NB4 (cell line): ENCODE data around the gene BAZ1A.
"Not testable (repeated sequence)": the region's sequence is repeated elsewhere in the genome, so short reads cannot be mapped to it uniquely, and the experiment has no call there.

Experiments used
- DNase-seq: peaks from one replicate; pipeline ENCODE4 v3.0.0; 2010; ENCODE audit warnings: low read depth
- H3K4me3 ChIP-seq: one replicate; pipeline ENCODE4 v1.5.1; 2011; ENCODE audit warnings: mild to moderate bottlenecking, low read depth, low read length, moderate library complexity
- MYC ChIP-seq: IDR thresholded peaks from 2 replicates; pipeline ENCODE4 v1.6.1; 2011; ENCODE audit warnings: low read depth, low read length
- POLR2A ChIP-seq: IDR thresholded peaks from 2 replicates; pipeline ENCODE4 v1.6.1; 2011; ENCODE audit warnings: mild to moderate bottlenecking; ENCODE audit not compliant: insufficient read length; ENCODE audit errors: extremely low read depth
- TF ChIP-seq, protein P1 (sequence below): IDR thresholded peaks from one replicate; pipeline ENCODE4 v1.5.1; 2012; ENCODE audit warnings: low read depth, low read length
- TF ChIP-seq, protein P2 (sequence below): IDR thresholded peaks from 2 replicates; pipeline ENCODE4 v1.6.1; 2011; ENCODE audit warnings: low read depth, low read length

The BAZ1A gene

DNA sequence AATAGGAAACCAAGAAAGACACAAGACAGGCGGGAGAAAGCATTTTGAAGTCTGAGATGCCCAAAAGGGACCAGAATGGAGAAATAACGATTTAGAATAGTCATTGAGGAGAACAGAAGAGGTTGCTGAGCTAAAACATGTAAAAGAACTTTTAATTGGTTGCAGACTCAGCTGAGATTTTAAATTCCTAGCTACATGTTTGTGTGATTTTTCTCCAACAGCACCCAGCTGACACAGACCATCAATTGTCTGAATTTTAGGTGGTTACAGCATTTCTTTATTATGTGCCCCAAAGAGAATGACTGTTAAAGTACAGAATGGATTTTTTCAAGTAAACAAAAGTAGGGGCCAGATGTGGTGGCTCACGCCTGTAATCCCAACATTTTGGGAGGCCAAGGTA lies 50.3 kb downstream of the BAZ1A start:
- DNase-seq = no peak

DNA sequence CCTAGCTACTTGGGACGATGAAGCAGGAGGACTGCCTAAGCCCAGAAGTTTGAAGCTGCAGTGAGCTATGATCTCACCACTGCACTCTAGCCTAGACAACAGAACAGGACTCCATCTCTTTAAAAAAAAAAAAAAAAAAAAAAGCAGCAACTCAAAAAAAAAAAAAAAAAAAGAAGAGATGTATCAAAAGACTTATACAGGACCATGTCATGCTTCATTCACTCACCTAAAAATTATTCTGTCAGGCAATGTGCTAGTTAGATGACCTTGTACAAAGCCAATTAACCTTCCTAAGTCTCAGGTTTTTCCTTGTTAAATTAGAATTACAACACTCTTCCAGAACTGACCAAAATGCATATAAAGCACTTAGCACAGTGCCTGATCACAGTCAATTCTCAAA lies 50.9 kb downstream of the BAZ1A start:
- no peak overlapping the region for H3K4me3 ChIP-seq
- no peak for DNase-seq
- TF ChIP-seq, protein P1, sequence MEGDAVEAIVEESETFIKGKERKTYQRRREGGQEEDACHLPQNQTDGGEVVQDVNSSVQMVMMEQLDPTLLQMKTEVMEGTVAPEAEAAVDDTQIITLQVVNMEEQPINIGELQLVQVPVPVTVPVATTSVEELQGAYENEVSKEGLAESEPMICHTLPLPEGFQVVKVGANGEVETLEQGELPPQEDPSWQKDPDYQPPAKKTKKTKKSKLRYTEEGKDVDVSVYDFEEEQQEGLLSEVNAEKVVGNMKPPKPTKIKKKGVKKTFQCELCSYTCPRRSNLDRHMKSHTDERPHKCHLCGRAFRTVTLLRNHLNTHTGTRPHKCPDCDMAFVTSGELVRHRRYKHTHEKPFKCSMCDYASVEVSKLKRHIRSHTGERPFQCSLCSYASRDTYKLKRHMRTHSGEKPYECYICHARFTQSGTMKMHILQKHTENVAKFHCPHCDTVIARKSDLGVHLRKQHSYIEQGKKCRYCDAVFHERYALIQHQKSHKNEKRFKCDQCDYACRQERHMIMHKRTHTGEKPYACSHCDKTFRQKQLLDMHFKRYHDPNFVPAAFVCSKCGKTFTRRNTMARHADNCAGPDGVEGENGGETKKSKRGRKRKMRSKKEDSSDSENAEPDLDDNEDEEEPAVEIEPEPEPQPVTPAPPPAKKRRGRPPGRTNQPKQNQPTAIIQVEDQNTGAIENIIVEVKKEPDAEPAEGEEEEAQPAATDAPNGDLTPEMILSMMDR = no peak
- TF ChIP-seq, protein P2, sequence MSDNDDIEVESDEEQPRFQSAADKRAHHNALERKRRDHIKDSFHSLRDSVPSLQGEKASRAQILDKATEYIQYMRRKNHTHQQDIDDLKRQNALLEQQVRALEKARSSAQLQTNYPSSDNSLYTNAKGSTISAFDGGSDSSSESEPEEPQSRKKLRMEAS = no peak

More for the DNA sequence above, 50.3 kb downstream of the BAZ1A start:
- H3K4me3 ChIP-seq = no peak overlapping the region
- no peak for TF ChIP-seq MYC
- no peak for TF ChIP-seq POLR2A
- TF ChIP-seq, protein P1 = no peak
- TF ChIP-seq, protein P2 = no peak

DNA sequence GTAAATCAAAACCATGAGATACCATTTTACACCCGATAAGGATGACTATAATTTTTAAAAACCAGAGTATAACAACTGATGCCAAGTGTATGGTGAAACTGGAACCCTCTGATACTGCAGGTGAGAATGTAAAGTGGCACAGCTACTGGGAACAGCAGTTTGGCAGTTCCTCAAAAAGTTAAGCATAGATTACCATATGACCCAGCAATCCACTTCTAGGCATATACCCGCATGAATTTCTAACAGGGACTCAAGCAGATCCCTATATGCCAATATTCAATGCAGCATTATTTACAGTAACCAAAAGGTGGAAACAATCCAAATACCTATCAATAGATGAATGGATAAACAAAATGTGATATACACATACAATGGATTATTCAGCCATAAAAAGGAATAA lies 57.4 kb downstream of the BAZ1A start:
- DNase-seq = no peak
- TF ChIP-seq, protein P2 = no peak
- TF ChIP-seq POLR2A = no peak
- no peak for TF ChIP-seq MYC
- TF ChIP-seq, protein P1 = no peak
- H3K4me3 ChIP-seq = no peak overlapping the region

DNA sequence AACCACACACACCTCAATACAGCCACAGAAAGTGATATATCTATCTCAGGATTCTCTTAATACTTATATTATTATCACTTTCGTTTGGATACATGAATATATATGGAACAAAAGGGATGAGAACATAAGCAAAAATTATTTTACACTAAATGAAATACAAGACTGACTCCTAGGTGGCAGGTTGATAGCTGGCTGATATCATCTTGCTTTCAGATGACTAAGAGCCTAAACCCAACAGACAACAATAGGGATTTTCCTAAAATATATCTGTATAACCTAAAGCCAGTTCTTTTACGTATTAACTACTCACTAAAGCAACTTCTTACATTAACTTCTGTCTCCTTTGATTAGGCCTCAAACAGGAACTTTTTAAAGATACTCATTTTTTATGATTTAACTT lies 65.1 kb downstream of the BAZ1A start:
- no peak overlapping the region for H3K4me3 ChIP-seq
- TF ChIP-seq, protein P1 = no peak
- TF ChIP-seq POLR2A (no peak), MYC (no peak)
- TF ChIP-seq, protein P2 = no peak
- DNase-seq = no peak

DNA sequence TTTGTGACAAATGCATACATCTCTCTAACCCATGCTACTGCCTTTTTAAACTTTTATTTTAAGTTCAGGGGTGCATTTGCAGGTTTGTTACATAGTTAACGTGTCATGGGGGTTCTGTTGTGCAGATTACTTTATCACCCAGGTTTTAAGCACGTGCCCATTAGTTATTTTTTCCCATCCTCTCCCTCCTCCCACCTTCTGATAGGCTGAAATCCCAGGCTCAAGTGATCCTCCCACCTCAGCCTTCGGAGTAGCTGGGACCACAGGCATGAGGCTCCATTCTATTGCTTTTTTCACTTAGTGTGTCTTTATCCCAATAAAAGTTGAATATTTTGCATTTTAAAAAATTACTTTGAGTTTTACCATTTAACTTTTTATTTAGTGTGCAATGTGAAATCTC lies 68.9 kb downstream of the BAZ1A start:
- H3K4me3 ChIP-seq = no peak overlapping the region
- no peak for DNase-seq
- TF ChIP-seq, protein P1 = no peak
- TF ChIP-seq MYC (no peak), POLR2A (no peak)
- TF ChIP-seq, protein P2 = no peak

DNA sequence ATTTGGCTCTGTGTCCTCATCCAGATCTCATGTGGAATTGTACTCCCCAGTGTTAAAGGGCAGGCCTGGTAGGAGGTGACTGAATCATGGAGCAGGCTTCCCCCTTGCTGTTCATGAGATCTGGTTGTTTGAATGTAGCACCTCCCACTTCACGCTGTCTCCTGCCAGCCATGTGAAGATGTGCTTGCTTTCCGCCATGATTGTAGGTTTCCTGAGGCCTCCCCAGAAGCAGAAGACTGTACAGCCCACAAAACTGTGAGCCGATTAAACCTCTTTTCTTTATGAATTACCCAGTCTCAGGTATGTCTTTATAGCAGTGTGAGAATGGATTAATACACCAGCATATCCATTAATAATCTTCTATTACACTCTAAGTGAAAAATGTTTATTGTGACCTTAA lies 70.2 kb downstream of the BAZ1A start:
- TF ChIP-seq, protein P2 = no peak
- TF ChIP-seq, protein P1 = no peak
- TF ChIP-seq POLR2A = no peak
- no peak overlapping the region for H3K4me3 ChIP-seq
- DNase-seq = no peak

DNA sequence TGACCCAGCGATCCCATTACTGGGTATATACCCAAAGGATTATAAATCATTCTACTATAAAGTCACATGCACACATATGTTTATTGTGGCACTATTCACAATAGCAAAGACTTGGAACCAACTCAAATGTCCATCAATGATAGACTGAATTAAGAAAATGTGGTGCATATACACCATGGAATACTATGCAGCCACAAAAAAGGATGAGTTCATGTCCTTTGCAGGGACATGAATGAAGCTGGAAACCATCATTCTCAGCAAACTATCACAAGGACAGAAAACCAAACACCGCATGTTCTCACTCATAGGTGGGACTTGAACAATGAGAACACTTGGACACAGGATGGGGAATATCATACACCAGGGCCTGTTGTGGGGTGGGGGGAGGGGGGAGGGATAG lies 76.3 kb downstream of the BAZ1A start:
- H3K4me3 ChIP-seq, DNase-seq: not testable (repeated sequence)
